CD1c-positive myeloid dendritic cell (primary cell): ENCODE measurements around the gene AATF.

Experiments used
- DNase-seq: peaks from one replicate; pipeline ENCODE4 v3.0.0-alpha.2; 2016; ENCODE audit errors: extremely low spot score

The AATF gene

GRCh38 chr17:37081287-37081686, 132.5 kb downstream of the AATF start:
- no peak for DNase-seq

GRCh38 chr17:37082311-37082860, 133.6 kb downstream of the AATF start:
- DNase-seq, result no peak

DNA sequence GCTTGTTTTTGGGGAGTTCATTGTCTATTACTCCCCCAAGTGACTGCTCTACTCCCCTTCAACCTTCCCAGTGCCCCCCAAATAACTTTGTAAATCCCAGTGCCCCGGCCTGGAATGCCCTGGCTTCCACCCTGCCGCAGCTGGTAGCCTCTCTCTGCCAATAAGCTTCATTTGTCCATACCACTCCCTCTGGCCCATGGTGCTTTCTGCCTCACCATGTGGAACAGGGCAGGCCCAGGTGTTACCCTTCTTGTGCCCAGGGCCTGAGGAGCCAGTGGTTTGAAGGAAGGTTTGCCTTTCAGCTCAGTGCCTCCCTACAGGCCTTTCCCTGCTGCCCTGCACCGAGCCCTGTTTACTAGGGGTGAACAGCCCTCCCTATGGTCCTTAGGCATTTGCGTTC, 134.2 kb downstream of the AATF start:
- DNase-seq, result no peak

- DNase-seq, result no peak
These were observed 134.7 kb downstream of the AATF start for GRCh38 chr17:37083456-37083855.

DNA sequence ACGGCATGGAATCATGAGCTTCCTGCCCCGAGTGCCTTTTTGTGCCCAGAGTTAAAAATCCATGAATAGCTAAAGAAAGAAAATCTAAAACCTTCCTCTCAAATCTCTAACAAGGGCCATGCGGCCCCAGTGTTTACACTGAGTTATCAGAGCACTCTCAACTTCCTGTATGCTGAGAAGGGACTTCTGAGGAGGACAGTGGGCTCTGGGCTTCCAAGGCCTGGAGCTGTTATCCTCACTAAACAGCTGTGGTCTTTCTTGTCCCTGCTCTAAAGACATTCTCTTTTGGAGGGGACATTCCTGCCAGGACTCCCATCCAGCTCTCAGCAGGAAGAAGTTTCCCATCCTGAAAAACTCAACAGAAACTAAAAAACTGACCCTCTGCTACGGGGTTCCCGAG, 135.6 kb downstream of the AATF start:
- no peak for DNase-seq

- no peak for DNase-seq
These were observed 137.6 kb downstream of the AATF start for GRCh38 chr17:37086334-37086733.

DNA sequence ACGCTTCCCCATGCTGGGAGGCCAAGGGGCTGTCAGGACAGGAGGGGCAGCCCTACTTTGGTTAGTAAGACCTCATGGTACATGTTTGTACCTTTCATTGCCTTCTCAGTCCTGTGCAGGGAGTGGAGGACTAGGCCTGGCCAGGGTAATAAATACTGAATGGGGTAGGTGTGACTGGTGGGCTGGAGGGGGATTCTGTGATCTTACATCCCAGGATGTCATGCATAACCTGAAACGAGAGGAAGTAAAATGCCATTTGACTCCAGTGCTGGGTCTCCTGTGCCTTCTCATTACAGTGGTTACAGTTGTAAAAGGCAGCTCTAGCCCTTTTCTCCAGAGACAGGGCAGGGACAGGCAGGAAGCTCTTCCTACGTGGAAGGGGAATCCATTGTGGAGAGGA, 138.2 kb downstream of the AATF start:
- no peak for DNase-seq

- DNase-seq, result no peak
These were observed 138.9 kb downstream of the AATF start for GRCh38 chr17:37087683-37088082.

DNA sequence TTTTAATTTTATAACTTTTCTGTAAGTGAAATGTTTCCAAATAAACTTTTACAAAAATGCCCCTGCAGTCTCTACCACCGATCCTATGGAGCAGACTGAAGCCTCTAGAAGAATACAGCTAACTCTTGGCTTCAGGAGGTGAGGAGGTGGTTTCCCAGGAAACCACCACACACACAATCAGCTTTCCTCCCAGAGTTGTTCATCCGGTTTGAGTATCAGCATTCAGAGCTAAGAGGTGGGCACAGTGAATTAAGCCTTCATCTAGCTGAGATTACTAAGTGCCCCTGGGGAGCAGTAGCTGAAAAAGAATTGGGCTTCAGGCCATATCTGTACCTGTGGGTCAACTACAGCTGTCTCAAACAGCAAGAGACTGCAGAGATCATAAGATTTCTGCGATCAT, 139.7 kb downstream of the AATF start:
- DNase-seq, result no peak

GRCh38 chr17:37088913-37089312, 140.2 kb downstream of the AATF start:
- no peak for DNase-seq

- DNase-seq, result peak; percentile 28
These were observed 141.2 kb downstream of the AATF start for GRCh38 chr17:37089956-37090355.

DNA sequence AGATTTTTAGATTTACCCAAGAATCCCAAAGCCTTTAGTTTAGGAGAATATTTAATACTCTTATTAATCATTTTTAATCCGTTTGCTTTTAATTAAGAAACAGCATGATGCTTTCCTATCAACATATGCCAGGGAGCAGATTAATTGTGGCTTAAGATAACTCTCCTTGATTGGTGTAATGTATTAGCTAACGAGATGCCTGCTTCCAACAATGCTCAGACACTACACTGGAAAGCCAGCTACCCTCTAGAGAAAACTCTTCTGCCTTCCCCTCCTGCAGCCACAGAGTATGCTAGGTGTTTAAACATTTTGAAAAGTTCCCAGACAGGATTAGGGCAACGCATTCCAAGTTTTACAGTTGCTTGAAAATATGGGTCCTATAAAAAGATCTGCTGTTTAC, 142.2 kb downstream of the AATF start:
- no peak for DNase-seq

- DNase-seq, result no peak
These were observed 143.3 kb downstream of the AATF start for GRCh38 chr17:37092071-37092470.

- no peak for DNase-seq
These were observed 143.9 kb downstream of the AATF start for GRCh38 chr17:37092701-37093100.

DNA sequence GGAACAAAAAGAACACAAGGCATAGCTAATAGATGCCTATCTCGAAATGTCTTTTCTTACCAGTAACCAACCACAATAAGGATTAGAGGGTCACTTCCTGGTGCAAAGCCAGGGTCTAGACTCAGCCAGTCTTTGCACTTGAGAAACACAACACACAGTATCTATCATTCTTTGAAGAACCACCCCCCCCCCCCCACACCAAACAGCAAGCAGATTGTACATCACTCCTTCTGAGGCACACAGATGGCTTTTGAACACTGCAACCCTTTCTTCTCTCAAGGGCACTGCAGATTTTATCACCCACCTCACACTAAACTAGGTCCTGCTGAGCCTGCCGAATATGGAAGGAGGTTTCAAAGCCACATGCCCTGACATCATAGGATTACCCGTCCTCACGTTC, 145.6 kb downstream of the AATF start:
- DNase-seq, result no peak

DNA sequence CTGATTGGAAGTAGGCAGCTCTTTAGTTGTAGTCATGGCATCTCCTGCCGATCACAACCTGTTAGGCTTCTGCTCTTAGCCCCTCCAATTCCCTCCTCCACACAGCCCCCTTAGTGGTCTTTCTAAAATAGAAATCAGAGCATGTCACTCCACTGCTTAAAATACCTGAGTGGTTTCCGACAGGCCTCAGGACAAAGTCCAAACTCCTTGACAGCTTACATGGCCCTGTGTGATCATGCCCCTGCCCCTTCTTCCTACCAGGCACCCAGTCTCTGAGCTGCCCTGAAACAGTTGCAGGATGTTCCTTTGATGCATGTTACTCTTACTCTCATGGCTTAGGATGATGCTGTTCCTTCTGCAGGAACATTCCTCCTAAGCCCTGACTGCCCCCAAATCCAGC, 147.3 kb downstream of the AATF start:
- DNase-seq, result no peak

DNA sequence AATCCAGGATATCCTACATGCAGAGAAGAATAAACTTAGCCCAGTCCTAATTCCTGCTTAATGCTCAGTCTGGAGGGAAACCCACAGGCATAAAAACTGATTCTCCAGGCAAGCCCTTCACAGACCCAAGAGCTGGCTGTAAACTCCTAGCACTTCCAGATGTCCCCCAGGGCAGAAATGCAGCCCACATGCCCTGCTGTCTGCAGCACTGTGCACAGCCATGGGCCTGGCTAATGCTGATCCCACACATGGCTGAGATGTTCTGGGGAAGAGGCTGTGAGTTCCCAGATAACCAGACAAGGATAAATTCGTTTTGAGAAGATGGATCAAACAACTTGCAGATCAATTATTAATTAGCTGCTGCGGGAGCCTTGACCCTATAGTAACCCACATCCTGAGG, 148.4 kb downstream of the AATF start:
- no peak for DNase-seq

DNA sequence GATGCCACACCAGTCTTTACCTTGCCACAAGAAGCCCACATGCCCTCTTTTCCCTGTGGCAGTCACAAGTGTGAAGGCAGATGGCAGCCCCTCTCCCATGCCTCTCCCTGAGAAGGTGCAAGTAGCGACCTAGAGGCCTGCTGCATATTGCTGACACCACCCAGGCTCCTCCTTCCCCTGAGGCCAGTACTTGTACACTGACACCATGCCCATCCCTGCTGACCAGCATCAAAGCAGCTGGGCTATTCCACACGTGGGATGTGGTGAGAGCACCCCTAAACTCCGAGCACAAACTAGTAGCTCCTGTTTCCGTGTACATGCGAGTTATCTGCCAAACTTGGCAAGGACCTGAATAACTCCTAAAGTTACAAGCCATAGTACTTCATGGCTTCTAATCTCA, 149.4 kb downstream of the AATF start:
- DNase-seq, result no peak

GRCh38 chr17:37098910-37099664, 150.3 kb downstream of the AATF start:
- DNase-seq, result no peak

GRCh38 chr17:37100231-37100630, 151.5 kb downstream of the AATF start:
- peak; percentile 45 for DNase-seq

- no peak for DNase-seq
These were observed 152.6 kb downstream of the AATF start for GRCh38 chr17:37101306-37101705.

DNA sequence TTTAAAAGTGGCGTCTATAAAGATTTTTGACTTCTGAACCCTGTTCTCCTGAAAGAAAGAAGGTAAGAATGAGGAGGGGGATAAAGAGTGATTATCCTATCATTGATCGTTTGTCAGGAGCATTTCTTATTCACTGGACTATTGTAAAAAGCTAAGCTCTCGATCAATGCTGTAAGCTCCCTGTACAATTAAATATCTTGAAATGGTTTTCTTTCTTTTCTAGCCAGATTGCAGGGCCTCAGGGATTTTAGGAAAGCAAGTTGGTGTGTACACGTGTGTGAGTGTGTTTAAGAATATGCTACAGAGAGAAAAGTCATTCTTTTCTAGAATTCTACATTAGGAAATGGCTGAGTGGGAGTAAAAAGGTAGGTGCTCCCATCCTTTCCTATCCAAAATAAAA, 154.5 kb downstream of the AATF start:
- DNase-seq, result no peak

- no peak for DNase-seq
These were observed 157.3 kb downstream of the AATF start for GRCh38 chr17:37106049-37106448.
